Stimulated activated CD8-positive, alpha-beta memory T cell treated with anti-CD3 and anti-CD28 coated beads, Interleukin-7, amount 100 ng/mL, for 1 hour (primary cell): ENCODE data around the gene TLK1.

Source experiments
- DNase-seq, 2 donors: peaks; one replicate each; pipeline ENCODE4 v3.0.0-alpha.2; 2020; ENCODE audit warnings: low read depth in 2 of 2

TLK1 gene

DNA sequence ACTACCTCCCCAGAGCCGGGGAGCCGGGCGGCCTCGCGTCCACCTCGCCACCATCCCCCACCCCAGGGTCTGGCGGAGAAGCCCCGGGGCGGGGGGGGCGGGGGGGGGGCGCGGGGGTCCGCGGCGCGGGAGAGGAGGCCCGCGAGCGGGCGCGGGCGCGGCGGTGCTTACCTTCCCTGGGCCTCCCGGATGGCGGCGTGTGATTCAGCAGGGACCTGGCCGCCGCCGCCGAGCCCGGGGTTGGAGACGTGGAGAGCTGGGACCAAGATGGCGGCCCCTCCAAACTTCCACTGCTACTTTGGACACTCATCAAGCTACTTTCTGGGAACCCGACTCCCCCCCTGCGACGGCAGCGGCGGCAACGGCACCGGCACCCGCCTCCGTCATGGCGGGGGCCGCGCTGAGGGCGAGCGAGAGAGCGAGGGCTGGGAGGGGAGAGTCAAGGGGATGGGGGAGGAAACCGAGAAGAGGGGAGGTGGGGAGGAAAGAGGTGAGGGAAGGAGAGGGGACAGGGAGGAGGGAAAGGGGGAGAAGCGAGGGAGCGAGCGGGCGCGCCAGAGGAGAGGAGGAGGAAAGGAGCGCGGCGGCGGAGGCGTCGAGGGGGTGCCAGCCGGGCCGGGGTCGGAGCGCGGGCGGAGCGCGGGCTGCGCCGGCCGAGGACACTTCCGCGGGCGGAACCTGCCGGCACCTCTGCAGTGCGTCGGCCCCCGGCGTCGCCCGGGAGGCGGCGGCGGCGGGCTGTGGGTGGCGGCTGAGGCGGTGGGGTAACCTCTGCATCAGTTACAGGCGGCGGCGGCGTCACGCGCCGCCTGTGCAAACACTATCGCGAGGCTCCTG, at the start of gene TLK1:
TSS of gene TLK1 (minus strand) at position 775 of the 837 bp plus-strand sequence. CDS start at position 310, 465 bp downstream.
- peak; percentile 47 to 49 for DNase-seq

DNA sequence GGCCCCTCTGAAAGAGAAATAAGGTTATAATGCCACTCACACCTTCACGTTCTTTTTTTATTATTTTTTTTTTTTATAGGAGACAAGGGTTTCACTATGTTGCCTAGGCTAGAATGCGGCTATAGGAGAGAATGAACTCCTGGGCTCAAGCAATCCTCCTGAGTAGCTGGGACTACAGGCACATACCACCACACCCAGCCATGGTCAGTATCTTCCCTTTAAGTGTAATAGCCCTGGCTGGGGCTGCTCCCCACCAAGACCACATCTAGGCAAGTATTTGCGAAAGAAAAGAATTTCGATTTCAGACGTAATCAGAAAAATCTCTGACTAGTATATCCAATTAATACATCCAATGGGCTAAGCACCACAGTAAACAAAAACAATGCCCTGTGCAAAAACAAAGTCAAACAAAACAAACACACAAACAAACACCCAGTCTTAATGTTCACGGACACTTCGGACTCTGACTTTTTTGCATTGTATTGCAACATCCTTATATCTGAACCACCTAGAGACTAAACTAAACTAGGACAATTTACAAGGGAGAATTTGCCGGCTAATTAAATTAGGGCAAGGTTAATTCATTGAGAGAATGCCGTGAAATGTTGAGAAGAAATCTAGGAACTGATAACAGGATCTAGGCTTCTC, 49.6 kb upstream of the TLK1 start:
- DNase-seq: no peak

DNA sequence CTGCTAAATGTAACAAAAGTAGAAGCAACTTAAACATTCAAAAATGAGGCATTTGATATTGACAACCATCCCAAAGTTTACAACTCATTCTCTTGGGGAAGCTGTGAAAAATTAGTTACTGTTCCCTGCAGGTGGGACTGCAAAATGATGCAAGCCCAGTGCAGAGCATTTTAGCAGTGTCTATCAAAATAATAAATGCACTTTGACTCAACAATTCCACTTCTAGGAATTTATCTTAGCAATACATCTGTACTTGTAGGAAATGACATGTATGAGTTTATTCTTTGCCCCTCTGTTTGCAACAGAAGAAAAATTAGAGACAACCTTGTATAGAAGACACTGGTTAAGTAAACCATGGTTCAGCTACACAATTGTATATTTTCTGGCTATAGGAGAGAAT, 48.0 kb upstream of the TLK1 start:
- no peak for DNase-seq

DNA sequence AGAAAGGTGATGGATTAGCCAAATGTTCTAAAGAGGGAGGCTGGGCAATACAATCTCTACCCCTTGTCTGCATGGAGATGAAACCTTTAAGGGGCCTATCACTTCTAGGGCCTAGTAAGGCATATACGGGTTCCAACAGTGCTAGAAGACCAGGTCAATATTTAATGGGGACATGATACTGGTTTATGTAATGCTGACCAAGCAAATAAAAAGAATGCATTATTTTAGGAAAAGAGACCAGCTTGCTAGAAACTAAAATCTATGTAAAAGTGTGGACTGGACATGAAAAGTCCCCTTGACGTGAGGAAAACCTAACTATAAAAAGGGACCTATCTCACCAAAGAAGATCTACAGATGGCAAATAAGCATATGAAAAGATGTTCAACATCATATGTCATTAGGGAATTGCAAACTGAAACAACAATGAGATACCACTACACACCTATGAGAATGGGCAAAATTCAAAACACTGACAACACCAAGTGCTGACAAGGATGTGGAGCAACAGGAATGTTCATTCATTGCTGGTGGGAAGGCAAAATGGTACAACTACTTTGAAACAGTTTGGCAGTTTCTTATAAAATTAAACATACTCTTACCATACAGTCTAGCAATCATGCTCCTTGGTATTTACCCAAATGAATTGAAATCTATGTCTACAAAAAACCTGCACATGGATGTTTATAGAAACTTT, 45.9 kb upstream of the TLK1 start:
- DNase-seq: no peak

DNA sequence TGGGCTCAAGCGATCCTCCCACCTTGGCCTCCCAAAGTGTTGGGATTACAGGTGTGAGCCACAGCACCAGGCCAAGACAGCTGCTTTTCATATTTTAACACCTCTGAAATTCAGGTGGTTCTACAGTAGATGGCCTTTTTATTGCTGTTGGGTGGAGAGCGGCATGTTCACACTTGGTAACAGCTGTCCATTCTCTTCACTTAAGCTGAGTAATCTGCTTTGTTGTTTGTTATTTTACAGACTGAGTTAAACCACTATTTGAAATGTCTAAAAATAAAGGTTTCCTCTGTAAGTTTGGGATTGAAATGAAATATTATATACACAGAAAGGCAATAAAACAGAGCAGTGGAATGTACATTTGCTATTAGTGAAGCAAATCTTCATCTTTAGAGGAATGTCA, 44.9 kb upstream of the TLK1 start:
- DNase-seq: no peak

DNA sequence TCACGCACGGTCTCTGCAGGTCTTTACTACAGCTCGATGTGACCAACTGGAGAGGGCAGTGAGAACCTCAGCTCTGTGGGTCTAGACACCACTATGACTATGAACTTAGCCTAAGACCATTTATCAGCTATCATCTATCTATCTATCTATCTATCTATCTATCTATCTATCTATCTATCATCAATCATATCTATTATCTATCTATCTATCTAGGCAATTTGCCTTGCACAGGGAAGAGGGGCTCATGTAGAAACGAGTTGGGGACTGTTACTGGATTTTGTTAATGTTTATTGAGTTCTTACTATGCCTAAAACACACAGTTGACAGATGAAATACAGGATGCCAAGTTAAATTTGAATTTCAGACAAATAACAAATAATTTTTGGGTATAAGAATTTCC, 41.1 kb upstream of the TLK1 start:
- no peak for DNase-seq

DNA sequence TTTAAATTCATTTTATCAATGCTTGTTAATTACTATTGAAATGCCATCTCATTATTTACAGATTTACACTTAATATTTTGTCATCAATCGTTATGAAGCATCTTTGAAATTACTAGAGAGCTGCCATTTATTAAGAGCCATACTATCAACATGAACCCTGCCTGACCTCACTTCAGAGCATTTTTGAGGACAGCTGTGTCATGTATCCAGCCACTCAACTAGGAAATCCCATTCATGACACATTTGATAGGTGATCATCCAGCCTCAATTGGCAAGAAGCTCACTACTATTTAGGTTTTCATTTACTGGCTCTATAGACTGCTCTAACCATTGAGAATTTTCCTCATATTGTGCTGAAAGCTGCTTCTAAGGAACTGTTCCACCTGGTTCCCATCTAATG, 40.6 kb upstream of the TLK1 start:
- no peak for DNase-seq

DNA sequence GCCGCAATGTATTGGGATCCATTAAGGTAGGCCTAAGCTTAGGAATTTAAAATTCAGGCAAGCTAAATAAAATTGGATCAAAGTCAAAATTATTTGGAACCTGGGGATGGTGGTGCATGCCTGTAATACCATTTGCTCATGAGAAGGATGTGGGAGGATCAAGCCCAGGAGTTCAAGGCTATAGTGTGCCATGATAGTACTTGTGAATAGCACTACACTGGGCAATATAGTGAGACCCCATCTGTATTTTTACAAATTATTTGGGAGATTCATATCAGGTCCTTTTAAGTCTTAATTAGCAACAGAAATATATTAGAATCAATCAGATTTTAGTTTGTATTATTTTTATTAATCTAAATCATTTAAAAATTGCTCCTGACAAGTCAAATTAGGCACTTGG, 39.8 kb upstream of the TLK1 start:
- no peak for DNase-seq

DNA sequence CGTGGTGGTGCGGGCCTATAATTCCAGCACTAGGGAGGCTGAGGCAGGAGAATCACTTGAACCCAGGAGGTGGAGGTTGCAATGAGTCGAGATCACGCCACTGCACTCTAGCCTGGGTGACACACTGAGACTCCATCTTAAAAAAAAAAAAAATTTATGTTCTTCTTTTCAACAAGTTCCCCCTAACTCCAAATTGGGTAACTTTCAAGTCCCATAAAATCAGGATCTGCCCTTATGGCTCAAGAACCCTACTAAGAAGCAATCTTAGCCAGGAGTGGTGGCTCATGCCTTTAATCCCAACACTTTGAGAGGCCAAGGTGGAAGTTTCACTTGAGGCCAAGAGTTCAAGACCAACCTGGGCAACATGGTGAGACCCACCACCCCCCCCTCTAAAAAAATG, 30.3 kb upstream of the TLK1 start:
- no peak for DNase-seq

DNA sequence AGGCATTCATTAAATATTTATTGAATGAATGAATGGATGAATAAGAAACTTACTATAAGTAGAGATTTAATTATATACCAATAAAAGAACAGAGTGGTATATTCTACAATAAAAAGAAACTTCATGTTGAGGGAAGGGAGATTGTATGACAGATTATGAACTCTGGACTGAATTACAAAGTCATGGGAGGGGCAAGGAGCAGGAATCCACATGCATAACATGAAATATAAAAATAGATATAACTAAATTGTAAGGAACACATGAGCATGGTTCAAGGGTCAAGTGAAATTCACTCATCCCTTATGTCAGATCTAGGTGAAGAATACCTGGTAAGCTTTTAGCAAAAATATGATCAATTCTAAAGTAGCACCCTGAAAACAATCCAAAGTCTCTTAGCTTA, 27.1 kb upstream of the TLK1 start:
- no peak for DNase-seq

DNA sequence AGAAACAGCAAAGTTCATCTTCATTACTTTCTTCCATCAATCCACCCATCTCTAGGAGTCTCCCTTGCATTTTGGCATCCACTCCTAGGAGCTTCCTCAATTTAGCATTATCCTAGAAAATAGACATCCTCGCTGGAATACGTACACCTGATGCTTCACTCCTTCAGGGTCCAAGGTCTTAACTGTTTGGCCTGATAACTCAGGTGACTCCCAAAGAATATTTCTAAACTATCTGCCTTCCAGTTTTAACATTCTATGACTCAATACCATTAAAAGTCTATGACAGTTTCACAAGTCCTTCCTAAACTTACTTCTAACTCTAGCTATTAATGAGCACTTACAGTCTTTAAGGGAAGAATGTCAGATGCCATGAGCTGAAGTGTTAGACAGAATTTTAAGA, 26.5 kb upstream of the TLK1 start:
- DNase-seq: no peak

DNA sequence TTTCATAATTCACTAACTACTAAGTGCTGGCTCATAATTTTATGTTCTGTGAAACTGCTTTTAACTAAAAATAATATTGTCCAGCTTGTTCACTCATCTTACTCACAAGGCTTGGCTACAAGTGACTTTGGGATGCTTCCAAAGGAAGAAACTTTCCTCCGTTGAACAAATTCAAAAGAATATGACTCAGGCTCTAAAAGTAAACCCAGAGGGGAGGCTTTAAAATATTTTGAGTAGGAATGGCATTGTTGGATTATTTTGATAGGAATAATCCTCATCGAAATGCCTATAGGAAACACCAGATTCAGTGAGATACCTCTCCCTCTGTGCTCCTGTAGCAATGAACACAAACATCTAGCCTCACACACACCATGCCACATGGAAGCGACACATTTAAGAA, 25.2 kb upstream of the TLK1 start:
- no peak for DNase-seq

DNA sequence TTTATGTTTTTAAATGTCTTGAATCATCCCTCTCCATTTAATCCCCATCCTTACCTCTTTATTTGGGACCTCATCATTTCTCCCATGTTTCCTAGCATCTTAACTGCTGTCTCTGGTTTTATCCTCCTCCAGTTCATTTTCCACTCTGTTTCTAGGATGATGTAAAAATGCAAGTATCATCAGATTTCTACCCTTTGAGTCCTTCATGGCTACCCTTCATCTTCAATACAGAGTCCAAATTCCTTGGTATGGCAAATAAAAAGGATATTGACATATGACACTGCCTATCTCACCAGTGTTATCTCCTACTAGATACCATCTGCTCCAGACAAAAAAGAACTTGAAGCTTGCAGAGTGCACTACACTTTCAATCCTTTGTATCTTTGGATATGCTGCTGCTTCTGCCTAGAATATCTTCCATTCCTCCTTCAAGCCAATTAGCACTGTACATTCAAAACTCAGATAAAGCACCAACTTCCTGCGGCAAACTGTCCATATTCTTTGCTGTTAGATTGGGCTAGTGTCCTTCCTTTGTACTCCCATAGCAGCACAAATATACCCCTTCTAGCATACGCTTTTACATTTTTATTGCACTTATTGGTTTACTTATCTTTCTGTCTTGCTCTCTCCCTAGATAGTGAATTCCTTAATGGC, 24.6 kb upstream of the TLK1 start:
- no peak for DNase-seq

DNA sequence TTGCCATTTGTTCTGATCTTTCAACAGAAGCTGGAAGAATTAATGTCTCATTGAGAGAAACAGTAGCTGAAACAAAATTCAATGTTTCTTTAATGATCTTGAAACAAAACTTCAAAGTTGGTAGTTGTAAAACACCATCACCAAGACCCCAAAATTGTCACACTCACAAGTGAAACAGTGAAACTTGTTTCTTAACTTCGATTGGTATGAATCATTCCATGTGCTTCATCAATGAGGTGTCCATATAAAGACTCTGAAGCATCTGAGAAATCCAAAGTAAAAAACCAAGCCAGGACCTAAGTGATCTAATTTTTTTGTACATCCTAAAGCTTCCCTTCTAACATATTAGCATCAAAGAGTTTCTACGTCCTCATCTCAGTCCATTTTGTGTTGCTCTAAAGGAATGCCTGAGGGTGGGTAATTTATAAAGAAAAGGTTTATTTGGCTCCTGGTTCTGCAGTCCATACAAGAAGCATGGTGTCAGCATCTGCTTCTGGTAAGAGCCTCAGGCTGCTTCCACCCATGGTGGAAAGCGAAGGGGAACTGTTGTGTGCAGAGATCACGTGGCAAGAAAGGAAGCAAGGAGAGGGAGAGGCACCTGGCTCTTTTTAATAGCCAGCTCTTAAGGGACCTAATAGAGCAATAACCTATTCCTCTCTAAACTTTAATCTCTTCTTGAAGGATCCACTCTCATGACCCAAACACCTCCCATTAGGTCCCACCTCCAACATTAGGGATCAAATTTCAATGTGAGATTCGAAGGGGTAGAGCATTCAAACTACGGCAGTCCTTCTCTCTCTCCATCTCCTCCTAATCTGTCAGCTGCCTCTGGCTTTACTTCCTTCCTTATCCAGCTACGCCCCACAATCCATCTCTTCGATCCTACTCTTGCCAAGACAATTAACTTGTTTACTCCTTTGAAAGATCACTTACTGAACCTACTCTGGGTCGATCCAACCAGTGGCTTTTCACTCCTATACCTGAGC, 20.7 kb upstream of the TLK1 start:
- DNase-seq: no peak

DNA sequence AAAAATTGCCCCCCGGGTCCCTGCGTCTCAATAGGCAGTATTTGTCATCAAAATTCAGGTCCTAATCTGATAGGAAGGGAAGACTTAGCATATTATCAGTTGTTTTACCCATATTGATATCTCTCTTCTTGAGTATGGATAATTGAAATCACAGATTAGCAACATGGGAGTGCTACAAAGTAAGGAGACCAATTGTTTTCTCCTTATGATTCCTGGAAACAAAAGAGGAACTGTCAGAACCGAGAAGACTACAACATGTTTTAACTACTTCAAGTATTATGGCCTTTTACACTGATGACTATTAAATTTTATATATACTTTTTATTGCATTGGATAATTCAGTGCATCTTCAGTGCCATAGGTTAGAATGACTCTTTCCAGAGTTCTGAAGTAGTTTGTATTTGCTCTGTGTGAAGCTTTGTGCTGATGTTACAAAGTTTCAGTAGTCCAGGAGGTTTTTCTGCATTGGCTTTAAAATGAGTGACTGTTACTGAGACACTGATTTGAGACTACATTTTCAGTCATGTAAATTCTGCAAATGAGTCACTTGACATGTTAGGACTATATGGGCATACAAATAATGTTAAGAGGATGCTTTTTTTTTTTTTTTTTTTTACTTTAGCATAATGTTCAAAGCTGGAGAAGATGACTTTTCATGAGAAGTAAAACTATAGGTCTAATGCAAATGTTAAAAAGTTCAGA, 19.7 kb upstream of the TLK1 start:
- no peak for DNase-seq

DNA sequence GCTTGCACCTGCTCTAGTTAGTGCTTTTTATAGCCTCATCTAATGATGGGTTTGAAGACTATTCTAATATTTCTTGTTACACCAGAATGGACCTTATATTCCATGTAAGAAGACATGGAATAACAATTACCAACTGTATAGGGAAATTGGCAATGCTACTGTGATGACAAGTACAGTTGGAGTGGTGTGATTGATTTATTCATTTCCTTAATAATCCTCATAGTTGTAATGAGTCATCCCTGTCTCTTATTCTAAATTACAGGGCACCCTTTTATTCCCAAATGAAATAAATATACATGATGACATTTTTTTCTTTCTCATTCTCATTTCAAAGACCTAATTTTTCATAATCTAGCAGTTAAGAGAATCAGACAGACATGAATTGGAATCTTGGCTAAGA, 18.3 kb upstream of the TLK1 start:
- DNase-seq: no peak

DNA sequence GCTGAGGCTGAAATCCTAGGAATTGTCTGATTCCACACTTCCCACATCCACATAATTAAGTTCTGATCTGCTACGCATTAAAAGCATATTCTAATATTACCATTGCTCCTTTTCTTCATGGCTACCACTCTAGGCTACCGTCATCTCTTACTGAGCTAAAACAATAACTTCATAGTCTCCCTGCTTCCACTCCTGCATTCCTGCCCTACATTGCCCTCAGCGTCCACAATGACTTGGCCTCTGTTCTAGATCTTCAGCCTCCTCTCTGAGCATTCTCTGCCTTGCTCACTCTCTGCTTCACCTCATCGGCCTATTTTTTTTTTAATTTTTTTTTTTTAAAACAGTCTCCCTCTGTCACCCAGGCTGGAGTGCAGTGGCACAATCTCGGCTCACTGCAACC, 15.8 kb upstream of the TLK1 start:
- no peak for DNase-seq

DNA sequence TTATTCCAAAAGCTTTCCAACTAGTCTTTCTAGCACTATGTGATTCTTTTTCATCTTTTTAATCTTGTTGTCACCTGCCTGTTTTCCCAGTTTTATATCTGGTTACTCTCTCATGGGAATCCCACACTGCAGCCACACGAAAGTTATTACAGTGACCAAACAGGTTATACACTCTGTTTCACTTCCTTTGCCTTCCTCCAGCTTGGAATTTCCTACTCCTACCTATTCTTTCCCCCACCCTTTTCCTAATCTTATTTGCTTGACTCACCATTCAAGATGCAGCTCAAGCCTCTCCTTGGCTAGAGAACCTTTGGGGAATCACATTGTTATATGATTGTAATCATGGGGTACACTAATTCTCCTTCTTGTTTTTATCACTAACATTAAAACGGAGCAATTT, 13.4 kb upstream of the TLK1 start:
- no peak for DNase-seq

DNA sequence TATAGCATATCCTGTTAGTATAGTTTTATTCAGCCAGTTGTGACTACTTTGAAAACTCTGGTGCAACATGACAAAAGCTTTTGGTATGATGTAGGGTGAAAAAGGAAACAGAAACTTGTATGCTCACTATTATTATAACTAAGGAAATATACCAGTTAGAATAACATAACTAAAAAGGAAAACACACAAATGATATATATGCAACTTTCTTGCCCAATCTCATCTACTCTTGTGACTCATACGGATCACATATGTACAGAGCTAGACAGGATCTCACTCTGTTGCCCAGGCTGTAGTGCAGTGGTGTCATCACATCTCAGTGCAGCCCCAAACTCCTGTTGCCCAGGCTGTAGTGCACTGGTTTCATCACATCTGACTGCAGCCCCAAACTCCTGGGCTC, 12.4 kb upstream of the TLK1 start:
- no peak for DNase-seq

DNA sequence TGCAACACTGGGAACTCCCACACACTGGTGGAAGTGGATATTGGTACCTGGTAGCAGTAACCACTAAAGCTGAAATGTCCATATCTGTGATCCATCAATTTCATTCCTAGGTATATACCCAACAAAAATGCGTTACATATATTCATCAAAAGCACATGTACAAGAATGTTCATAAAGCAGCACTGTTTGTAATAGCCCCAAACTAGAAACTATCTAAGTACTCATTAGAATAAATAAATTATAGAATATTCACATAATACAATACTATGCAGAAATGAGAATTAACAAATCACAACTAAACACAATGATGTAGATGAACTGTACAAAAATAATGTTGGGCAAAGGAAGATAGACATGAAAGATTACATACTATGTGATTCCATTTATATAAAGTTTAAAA, 11.1 kb upstream of the TLK1 start:
- DNase-seq: no peak

DNA sequence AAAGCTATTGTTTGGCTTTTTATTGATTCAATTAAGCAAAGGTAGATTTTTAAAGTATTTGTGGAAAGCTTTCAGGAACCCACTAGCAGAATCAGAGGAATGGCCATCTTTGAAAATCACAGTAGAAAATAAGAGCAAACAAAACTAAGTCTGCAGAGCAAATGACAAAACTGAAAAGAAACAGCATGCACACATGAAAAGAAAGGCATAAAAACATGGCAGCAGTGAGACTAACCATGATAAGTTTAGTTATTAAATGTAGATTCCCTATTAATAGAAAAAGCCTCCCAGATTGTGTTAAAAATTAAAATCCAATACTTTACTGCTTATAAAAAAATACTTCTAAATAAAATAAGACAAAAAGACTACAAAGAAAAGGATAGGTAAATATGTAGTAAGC, 9.1 kb upstream of the TLK1 start:
- DNase-seq: no peak
